Activated CD8-positive, alpha-beta T cell treated with anti-CD3 and anti-CD28 coated beads for 36 hours (primary cell): Measurements from ENCODE around the gene ADM2. TPM values are rescaled to one million over a fixed set of nuclear protein-coding genes. Genes with fewer than 3 reads are reported as not detected.

Experiments used
- ATAC-seq: fragments of 200-7000 bp; cut with Tn5 transposase; one replicate; pipeline ENCODE4 v1.10.0; 2021; ENCODE audit warnings: mild to moderate bottlenecking, moderate library complexity
- CTCF ChIA-PET: fragments of 350-600 bp; sonication (Branson Sonifier 250); formaldehyde crosslinking; loops from one replicate; lab custom pipeline; 2021; ENCODE audit warnings: antibody characterized with exemption; lab: Charles Lee
- POLR2A ChIA-PET: fragments of 350-600 bp; sonication (Branson Sonifier 250); formaldehyde crosslinking; loops from one replicate; lab custom pipeline; 2021; ENCODE audit warnings: antibody characterized with exemption; lab: Charles Lee
- DNase-seq: peaks from one replicate; pipeline ENCODE4 v3.0.0-alpha.2; 2020
- H3K27ac Mint-ChIP-seq: one replicate; pipeline ENCODE4 v1.8.0; 2021; ENCODE audit warnings: mild to moderate bottlenecking, mixed read lengths
- H3K27me3 Mint-ChIP-seq: one replicate; pipeline ENCODE4 v1.8.0; 2021; ENCODE audit warnings: mixed read lengths
- H3K36me3 Mint-ChIP-seq: one replicate; pipeline ENCODE4 v1.8.0; 2021; ENCODE audit warnings: low read depth, mixed read lengths
- H3K4me1 Mint-ChIP-seq: one replicate; pipeline ENCODE4 v1.8.0; 2021; ENCODE audit warnings: low read depth, mixed read lengths
- H3K4me3 Mint-ChIP-seq: one replicate; pipeline ENCODE4 v1.8.0; 2021; ENCODE audit warnings: mild to moderate bottlenecking, moderate library complexity, mixed read lengths
- H3K9me3 Mint-ChIP-seq: one replicate; pipeline ENCODE4 v1.8.0; 2021; ENCODE audit warnings: mixed read lengths
- intact Hi-C: fragments of 100-400 bp; cut with micrococcal nuclease; formaldehyde crosslinking; loops from one replicate; pipeline ENCODE4 v1.10.0; 2022
- total RNA-seq, 2 experiments: library from RNA; stranded (reverse); gene quantifications; one replicate each; pipeline ENCODE4 v1.2.3, GENCODE V29; 2021
- TF ChIP-seq, protein P1 (sequence below): fragments of 200-600 bp; IDR thresholded peaks from one replicate; pipeline ENCODE4 v1.8.0; 2022; ENCODE audit warnings: antibody characterized with exemption, mild to moderate bottlenecking

ADM2 gene
- total RNA-seq, 2 experiments from 2014 or later, result 5.5 to 6.8 TPM

DNA sequence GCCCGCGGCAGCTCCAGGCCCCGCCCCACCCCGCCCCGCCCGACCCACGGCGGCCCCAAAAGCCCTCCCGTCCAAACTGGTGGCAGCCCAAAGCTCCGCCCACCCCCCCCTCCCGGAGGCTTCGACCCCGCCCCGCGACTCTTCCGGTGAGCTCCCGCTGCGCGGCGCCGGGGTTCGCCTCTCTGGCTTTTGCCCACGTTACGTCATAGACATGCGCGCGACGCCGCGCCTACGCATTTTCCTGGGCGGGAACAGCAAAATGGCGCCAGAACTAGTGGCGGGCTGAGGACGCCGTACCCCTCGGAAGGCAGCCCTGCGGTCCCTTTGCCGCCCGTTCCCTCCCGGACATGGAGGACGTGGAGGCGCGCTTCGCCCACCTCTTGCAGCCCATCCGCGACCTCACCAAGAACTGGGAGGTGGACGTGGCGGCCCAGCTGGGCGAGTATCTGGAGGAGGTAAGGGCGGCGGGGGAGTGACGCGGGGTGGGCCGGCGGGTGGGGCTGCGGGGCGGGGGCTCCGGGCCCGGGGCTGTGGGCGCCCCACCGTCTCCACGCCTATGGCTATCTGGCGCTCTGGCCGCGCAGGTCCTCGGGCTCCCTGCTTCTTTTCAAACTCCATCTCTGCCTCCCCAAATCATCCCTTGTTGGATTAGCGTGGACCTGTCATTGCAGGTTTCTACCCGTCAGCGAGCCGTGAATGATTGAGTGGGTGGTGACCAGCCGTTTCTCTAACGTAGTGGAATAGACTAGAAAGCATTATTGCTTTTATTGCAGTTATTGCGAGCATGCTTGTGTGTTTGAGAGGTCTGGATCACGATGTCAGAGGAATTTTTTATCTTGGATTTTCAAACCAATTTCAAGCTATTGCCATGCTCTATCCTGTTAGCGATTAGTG lies 26.9 kb downstream of the ADM2 start, which contains the start of gene NCAPH2:
Gene NCAPH2, plus strand, starts transcription at position 234 of the 894 bp plus-strand sequence. Its CDS starts 114 bp downstream, at position 348.
- Mint-ChIP-seq H3K4me3 (peak within 1 kb of the TSS; percentile 98), H3K9me3 (no peaks in the 10 kb centered on the region), H3K36me3 (peaks cover 17% of the 10 kb centered on the region), H3K4me1 (peaks cover 22% of the 10 kb centered on the region), H3K27ac (peak within 1 kb of the TSS; percentile 97), H3K27me3 (no peaks in the 10 kb centered on the region)
- TF ChIP-seq, protein P1, sequence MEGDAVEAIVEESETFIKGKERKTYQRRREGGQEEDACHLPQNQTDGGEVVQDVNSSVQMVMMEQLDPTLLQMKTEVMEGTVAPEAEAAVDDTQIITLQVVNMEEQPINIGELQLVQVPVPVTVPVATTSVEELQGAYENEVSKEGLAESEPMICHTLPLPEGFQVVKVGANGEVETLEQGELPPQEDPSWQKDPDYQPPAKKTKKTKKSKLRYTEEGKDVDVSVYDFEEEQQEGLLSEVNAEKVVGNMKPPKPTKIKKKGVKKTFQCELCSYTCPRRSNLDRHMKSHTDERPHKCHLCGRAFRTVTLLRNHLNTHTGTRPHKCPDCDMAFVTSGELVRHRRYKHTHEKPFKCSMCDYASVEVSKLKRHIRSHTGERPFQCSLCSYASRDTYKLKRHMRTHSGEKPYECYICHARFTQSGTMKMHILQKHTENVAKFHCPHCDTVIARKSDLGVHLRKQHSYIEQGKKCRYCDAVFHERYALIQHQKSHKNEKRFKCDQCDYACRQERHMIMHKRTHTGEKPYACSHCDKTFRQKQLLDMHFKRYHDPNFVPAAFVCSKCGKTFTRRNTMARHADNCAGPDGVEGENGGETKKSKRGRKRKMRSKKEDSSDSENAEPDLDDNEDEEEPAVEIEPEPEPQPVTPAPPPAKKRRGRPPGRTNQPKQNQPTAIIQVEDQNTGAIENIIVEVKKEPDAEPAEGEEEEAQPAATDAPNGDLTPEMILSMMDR, result no peak
- CTCF ChIA-PET, result interaction anchor here (0.6 to 9.9 kb wide), 11 partner anchors 9 to 112 kb away, joined by 3 to 80 read pairs (median 5); partner anchors contain the start of genes SCO2, SYCE3 and TYMP
- DNase-seq (peak; percentile 98), ATAC-seq (peak; percentile 36)
- intact Hi-C loops, result no loop called here
- POLR2A ChIA-PET, result interaction anchor here (0.6 to 8.0 kb wide), 20 partner anchors 9 to 265 kb away, joined by 3 to 111 read pairs (median 4); partner anchors contain the start of genes CPT1B and SCO2

DNA sequence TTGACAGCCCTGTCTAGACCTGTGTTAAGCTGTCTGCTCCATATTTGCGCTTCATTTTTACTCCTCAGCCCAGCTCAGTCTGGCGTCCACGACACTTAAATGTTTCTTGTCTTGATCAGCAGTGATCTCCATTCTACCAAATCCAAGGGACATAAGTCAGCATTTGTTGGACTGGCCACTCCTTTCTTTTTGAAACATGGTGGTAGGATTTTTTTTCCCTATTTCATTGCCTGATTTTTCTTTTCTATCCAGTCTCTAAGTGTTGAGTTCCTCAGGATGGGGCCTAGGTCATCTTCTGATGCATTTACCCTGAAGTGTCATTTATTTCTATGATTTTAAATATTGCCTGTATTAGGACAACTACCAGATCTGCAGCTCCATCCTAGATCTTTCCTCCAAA lies 27.6 kb downstream of the ADM2 start:
- intact Hi-C loops, result no loop called here
- TF ChIP-seq, protein P1, result no peak
- H3K27me3 Mint-ChIP-seq, result no peaks in the 10 kb centered on the region
- ChIA-PET CTCF (interaction anchor here (0.9 to 9.9 kb wide), 7 partner anchors 9 to 256 kb away, joined by 3 to 80 read pairs (median 6); partner anchors contain the start of genes SCO2 and SYCE3), POLR2A (interaction anchor here (0.7 to 8.0 kb wide), 13 partner anchors 8 to 193 kb away, joined by 3 to 111 read pairs (median 5); partner anchors contain the start of gene SCO2)
- no peaks in the 10 kb centered on the region for H3K9me3 Mint-ChIP-seq
- DNase-seq (no peak), ATAC-seq (no peak)
- peak overlapping the region; percentile 90 for H3K27ac Mint-ChIP-seq
- peaks cover 17% of the 10 kb centered on the region for H3K36me3 Mint-ChIP-seq
- peaks cover 22% of the 10 kb centered on the region for H3K4me1 Mint-ChIP-seq
- H3K4me3 Mint-ChIP-seq, result peak overlapping the region; percentile 87

DNA sequence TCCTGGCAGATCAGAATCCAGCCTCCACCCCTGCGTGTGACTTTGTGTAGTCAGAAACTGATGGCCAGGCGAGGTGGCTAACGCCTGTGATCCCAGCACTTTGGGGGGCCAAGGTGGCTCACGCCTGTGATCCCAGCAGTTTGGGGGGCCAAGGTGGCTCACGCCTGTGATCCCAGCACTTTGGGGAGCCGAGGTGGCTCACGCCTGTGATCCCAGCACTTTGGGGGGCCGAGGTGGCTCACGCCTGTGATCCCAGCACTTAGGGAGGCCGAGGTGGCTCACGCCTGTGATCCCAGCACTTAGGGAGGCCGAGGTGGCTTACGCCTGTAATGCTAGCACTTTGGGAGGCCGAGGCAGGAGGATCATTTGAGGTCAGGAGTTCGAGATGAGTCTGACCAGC lies 31.8 kb downstream of the ADM2 start:
- ChIA-PET CTCF (no interaction called here), POLR2A (interaction anchor here (5.0 to 8.0 kb wide), 2 partner anchors 11 to 13 kb away, joined by 58 to 111 read pairs; partner anchors contain the start of gene SCO2)
- intact Hi-C loops, result no loop called here

DNA sequence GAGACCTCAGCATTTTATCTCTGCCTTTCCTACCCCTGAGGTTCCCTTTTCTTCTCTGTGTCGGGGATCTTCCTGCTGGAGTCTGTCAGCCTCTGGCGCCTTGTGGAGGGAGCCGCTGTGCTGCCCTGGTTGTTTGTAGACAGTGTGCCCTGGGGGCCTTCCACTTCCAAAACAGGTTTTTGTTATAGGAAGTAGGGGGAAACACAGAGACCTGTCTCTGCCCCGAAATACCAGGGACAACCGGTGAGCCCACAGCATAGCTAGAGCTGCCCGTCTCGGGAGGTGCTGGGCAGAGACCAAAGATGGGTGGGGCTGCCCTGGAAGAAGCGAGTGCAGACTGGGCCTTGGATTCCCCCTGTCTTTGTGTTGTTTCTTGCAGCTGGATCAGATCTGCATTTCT lies 34.7 kb downstream of the ADM2 start:
- intact Hi-C loops, result no loop called here
- Mint-ChIP-seq H3K36me3 (peaks cover 36% of the 10 kb centered on the region), H3K4me3 (no peak overlapping the region), H3K27me3 (no peaks in the 10 kb centered on the region), H3K4me1 (peaks cover 23% of the 10 kb centered on the region), H3K9me3 (no peaks in the 10 kb centered on the region), H3K27ac (no peak overlapping the region)
- ATAC-seq (no peak), DNase-seq (no peak)
- TF ChIP-seq, protein P1, result no peak
- ChIA-PET POLR2A (interaction anchor here (5.0 kb wide), 1 partner anchor 10 kb away, joined by 58 read pairs; the partner anchor contains the start of gene SCO2), CTCF (interaction anchor here (0.7 to 2.8 kb wide), 2 partner anchors 9 to 155 kb away, joined by 3 to 18 read pairs; partner anchors contain the start of gene SCO2)

More for the DNA sequence above, 31.8 kb downstream of the ADM2 start:
- Mint-ChIP-seq H3K9me3 (no peaks in the 10 kb centered on the region), H3K36me3 (peaks cover 35% of the 10 kb centered on the region), H3K27me3 (no peaks in the 10 kb centered on the region), H3K4me3 (no peak overlapping the region), H3K27ac (no peak overlapping the region), H3K4me1 (peaks cover 35% of the 10 kb centered on the region)
- ATAC-seq (no peak), DNase-seq (no peak)
- TF ChIP-seq, protein P1, result no peak
